ENCODE data around the gene PPP1R7.

DNA sequence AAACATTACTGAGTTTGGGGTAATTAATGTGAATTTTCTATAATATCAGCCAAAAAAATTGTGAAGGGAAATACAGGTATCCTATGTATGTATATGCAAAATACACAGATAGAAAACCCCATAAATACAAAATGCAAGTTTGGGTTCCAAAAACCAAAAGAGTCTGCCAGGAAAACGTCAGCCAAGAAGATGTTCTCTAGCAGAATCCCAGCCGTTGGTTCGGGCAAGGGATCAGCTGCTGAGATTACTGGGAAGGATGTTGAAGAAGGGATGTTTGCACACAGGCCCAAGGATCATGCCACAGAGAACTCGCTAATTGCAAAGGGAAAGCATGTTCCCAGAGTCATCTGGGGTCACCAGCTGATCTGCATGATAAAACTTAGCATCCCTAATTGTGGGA, 28.7 kb downstream of the PPP1R7 start:
- TF ChIP-seq CTCF (IDR thresholded peaks at IDR 0.05): no peak
- no peak for TF ChIP-seq EP300 (IDR thresholded peaks at IDR 0.05)
- no peak for TF ChIP-seq POLR2A (IDR thresholded peaks at IDR 0.05)
